ENCODE measurements around the gene FNDC8. TPM values are rescaled to one million over a fixed set of nuclear protein-coding genes. Genes with fewer than 3 reads are reported as not detected.
A peak's percentile ranks its signal among the peaks of the same experiment; 100 is the strongest.
"Not testable (repeated sequence)": the region's sequence is repeated elsewhere in the genome, so short reads cannot be mapped to it uniquely, and the experiment has no call there.

Gene FNDC8
- total and polyA plus RNA-seq, 9 donors = 0.11 to 0.12 TPM; not detected in 7

GRCh38 chr17:35167666-35168065, 46.3 kb downstream of the FNDC8 start:
- peaks cover 34% of the 10 kb centered on the region for H3K36me3 ChIP-seq (ENCODE audit: control insufficient read depth, insufficient read depth, low read length)

GRCh38 chr17:35169835-35170363, 48.5 kb downstream of the FNDC8 start:
- 89% methylated on average over 9 of the region's 17 CpGs for WGBS (ENCODE audit: insufficient coverage)
- no peaks in the 10 kb centered on the region for H3K27me3 ChIP-seq (ENCODE audit: control insufficient read depth, insufficient read depth, low read length)
- H3K36me3 ChIP-seq (ENCODE audit: control insufficient read depth, insufficient read depth, low read length) = peaks cover 31% of the 10 kb centered on the region
- no peaks in the 10 kb centered on the region for H3K4me1 ChIP-seq (ENCODE audit: control insufficient read depth, insufficient read depth, low read length)
- no peaks in the 10 kb centered on the region for H3K9me3 ChIP-seq (replicated peaks; ENCODE audit: control insufficient read depth, low read depth, low read length)
- no peak overlapping the region for H3K27ac ChIP-seq (ENCODE audit: low read length)
- H3K4me3 ChIP-seq (ENCODE audit: low read length) = no peak overlapping the region
- DNase-seq = no peak

More at GRCh38 chr17:35167666-35168065, 46.3 kb downstream of the FNDC8 start:
- no peak for DNase-seq
- H3K4me1 ChIP-seq (ENCODE audit: control insufficient read depth, insufficient read depth, low read length) = no peaks in the 10 kb centered on the region
- no peaks in the 10 kb centered on the region for H3K9me3 ChIP-seq (replicated peaks; ENCODE audit: control insufficient read depth, low read depth, low read length)
- no peaks in the 10 kb centered on the region for H3K27me3 ChIP-seq (ENCODE audit: control insufficient read depth, insufficient read depth, low read length)
- no peak overlapping the region for H3K27ac ChIP-seq (ENCODE audit: low read length)
- H3K4me3 ChIP-seq (ENCODE audit: low read length) = no peak overlapping the region
- 86% methylated on average over 1 of the region's 1 CpG for WGBS (ENCODE audit: insufficient coverage)

GRCh38 chr17:35170968-35171771, 49.8 kb downstream of the FNDC8 start:
- DNase-seq = peak; percentile 14
- Histone ChIP-seq H3K27ac (ENCODE audit: low read length) (no peak overlapping the region), H3K4me3 (ENCODE audit: low read length) (no peak overlapping the region), H3K4me1 (ENCODE audit: control insufficient read depth, insufficient read depth, low read length) (no peaks in the 10 kb centered on the region), H3K36me3 (ENCODE audit: control insufficient read depth, insufficient read depth, low read length) (peaks cover 40% of the 10 kb centered on the region), H3K9me3 (replicated peaks; ENCODE audit: control insufficient read depth, low read depth, low read length) (no peaks in the 10 kb centered on the region), H3K27me3 (ENCODE audit: control insufficient read depth, insufficient read depth, low read length) (no peaks in the 10 kb centered on the region)
- 82% methylated on average over 10 of the region's 18 CpGs for WGBS (ENCODE audit: insufficient coverage)

DNA sequence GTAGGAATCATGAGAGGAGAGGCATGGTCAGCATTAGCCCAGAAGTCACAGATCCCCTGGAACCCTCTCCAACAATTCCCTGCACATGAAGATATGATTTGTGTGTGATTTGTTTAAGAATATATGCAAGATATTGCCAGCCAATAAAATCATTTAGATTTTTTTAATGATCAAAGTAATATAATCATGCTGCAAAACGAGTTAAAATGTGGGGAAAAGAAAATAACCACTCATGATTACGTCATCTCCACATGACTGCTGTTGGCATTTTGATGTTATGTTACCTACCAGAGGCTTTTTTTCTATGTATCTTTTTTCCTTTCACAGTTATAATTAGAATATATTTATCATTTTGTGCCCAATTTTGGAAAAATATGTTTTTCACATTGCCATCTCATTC, 50.4 kb downstream of the FNDC8 start:
- Histone ChIP-seq H3K27ac (ENCODE audit: low read length) (no peak overlapping the region), H3K4me1 (ENCODE audit: control insufficient read depth, insufficient read depth, low read length) (no peaks in the 10 kb centered on the region), H3K36me3 (ENCODE audit: control insufficient read depth, insufficient read depth, low read length) (peaks cover 37% of the 10 kb centered on the region), H3K9me3 (replicated peaks; ENCODE audit: control insufficient read depth, low read depth, low read length) (no peaks in the 10 kb centered on the region), H3K4me3 (ENCODE audit: low read length) (no peak overlapping the region), H3K27me3 (ENCODE audit: control insufficient read depth, insufficient read depth, low read length) (no peaks in the 10 kb centered on the region)
- no peak for DNase-seq
- WGBS (ENCODE audit: insufficient coverage) = no CpG with 5 or more reads among the region's 2 CpGs

- H3K9me3 ChIP-seq (replicated peaks; ENCODE audit: control insufficient read depth, low read depth, low read length); H3K27me3 ChIP-seq (ENCODE audit: control insufficient read depth, insufficient read depth, low read length); H3K4me1 ChIP-seq (ENCODE audit: control insufficient read depth, insufficient read depth, low read length); H3K4me3 ChIP-seq (ENCODE audit: low read length); DNase-seq; H3K27ac ChIP-seq (ENCODE audit: low read length): not testable (repeated sequence)
- WGBS (ENCODE audit: insufficient coverage) = 78% methylated on average over 2 of the region's 3 CpGs
- peaks cover 39% of the 10 kb centered on the region for H3K36me3 ChIP-seq (ENCODE audit: control insufficient read depth, insufficient read depth, low read length)
These were observed 50.9 kb downstream of the FNDC8 start for GRCh38 chr17:35172321-35172720.

GRCh38 chr17:35174835-35175334, 53.5 kb downstream of the FNDC8 start:
- Histone ChIP-seq H3K4me1 (ENCODE audit: control insufficient read depth, insufficient read depth, low read length) (no peaks in the 10 kb centered on the region), H3K9me3 (replicated peaks; ENCODE audit: control insufficient read depth, low read depth, low read length) (no peaks in the 10 kb centered on the region), H3K4me3 (ENCODE audit: low read length) (no peak overlapping the region), H3K27me3 (ENCODE audit: control insufficient read depth, insufficient read depth, low read length) (no peaks in the 10 kb centered on the region), H3K36me3 (ENCODE audit: control insufficient read depth, insufficient read depth, low read length) (peaks cover 36% of the 10 kb centered on the region), H3K27ac (ENCODE audit: low read length) (no peak overlapping the region)
- 75% methylated on average over 2 of the region's 2 CpGs for WGBS (ENCODE audit: insufficient coverage)
- no peak for DNase-seq

DNA sequence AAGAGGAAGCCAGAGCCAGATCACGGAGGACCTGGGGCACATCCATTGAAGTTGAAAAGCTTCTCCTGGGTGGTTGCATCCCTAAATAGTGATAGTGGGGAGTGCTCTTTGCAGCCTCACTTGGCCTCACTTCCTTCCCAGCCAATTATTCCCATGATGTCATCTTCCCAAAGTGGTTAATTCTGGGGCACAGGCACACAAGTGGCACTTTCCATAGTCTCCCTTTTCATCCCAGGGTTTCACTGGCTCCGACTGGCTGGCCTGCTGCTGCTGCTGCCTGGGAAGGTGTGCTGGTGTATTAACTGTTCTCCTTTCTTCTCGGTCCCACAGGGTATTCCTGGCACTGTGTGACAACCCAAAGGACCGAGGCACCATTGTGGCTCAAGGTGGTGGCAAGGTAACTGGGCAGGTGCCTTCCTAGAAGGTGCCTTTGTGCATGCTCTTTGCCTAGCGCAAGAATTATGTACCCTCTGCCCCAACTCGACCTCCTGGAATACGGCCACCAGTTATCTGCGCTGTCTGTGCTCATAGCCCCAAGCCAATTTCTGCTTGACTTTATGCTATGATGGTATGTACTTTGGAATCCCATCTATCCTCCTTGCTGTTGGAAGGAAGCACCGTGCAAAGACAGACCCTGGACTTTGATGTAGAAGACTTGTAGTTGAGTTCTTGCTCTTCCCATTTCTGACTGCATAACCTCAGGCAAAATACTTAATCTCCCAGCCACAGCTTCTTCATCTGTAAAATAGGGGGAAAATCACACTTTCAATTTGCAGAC, 54.4 kb downstream of the FNDC8 start:
- Histone ChIP-seq H3K36me3 (ENCODE audit: control insufficient read depth, insufficient read depth, low read length) (peaks cover 31% of the 10 kb centered on the region), H3K4me3 (ENCODE audit: low read length) (no peak overlapping the region), H3K27me3 (ENCODE audit: control insufficient read depth, insufficient read depth, low read length) (no peaks in the 10 kb centered on the region), H3K4me1 (ENCODE audit: control insufficient read depth, insufficient read depth, low read length) (no peaks in the 10 kb centered on the region), H3K27ac (ENCODE audit: low read length) (no peak overlapping the region), H3K9me3 (replicated peaks; ENCODE audit: control insufficient read depth, low read depth, low read length) (no peaks in the 10 kb centered on the region)
- 75% methylated on average over 5 of the region's 9 CpGs for WGBS (ENCODE audit: insufficient coverage)
- DNase-seq = no peak

DNA sequence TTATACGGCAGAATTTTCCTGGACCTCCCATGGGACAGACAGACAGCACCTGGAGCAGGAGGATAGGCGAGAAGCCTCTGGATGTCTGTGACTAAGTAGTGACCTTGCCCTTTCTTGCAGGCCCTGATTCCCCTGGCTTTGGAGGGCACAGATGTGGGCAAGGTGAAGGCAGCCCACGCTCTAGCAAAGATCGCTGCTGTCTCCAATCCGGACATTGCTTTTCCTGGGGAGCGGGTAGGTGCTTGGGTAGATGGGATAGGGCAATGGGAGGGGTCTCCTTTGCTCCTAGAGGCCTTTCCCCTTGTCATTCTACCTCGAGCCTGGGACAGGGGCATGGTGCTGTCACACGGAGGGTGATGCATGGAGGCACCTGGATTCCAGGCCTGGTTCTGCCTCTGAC, 55.5 kb downstream of the FNDC8 start:
- Histone ChIP-seq H3K9me3 (replicated peaks; ENCODE audit: control insufficient read depth, low read depth, low read length) (no peaks in the 10 kb centered on the region), H3K27me3 (ENCODE audit: control insufficient read depth, insufficient read depth, low read length) (no peaks in the 10 kb centered on the region), H3K36me3 (ENCODE audit: control insufficient read depth, insufficient read depth, low read length) (peaks cover 31% of the 10 kb centered on the region), H3K27ac (ENCODE audit: low read length) (no peak overlapping the region), H3K4me3 (ENCODE audit: low read length) (no peak overlapping the region), H3K4me1 (ENCODE audit: control insufficient read depth, insufficient read depth, low read length) (no peaks in the 10 kb centered on the region)
- no peak for DNase-seq
- WGBS (ENCODE audit: insufficient coverage) = 37% methylated on average over 2 of the region's 8 CpGs

GRCh38 chr17:35179379-35179778, 58.0 kb downstream of the FNDC8 start:
- H3K4me3 ChIP-seq (ENCODE audit: low read length); H3K4me1 ChIP-seq (ENCODE audit: control insufficient read depth, insufficient read depth, low read length); DNase-seq; H3K27me3 ChIP-seq (ENCODE audit: control insufficient read depth, insufficient read depth, low read length); H3K9me3 ChIP-seq (replicated peaks; ENCODE audit: control insufficient read depth, low read depth, low read length); H3K27ac ChIP-seq (ENCODE audit: low read length): not testable (repeated sequence)
- peaks cover 28% of the 10 kb centered on the region for H3K36me3 ChIP-seq (ENCODE audit: control insufficient read depth, insufficient read depth, low read length)
- 87% methylated on average over 3 of the region's 5 CpGs for WGBS (ENCODE audit: insufficient coverage)

All from muscle of leg (tissue), 11 donors.